Activated naive CD8-positive, alpha-beta T cell treated with anti-CD3 and anti-CD28 coated beads, Interleukin-2, amount 10 ng/mL, durations not matched to agents 7 days and 5 days (primary cell): Measurements from ENCODE around the gene SEPTIN5. TPM values are rescaled to one million over a fixed set of nuclear protein-coding genes. Genes with fewer than 3 reads are reported as not detected.

Source experiments
- ATAC-seq: fragments of 150-1000 bp; cut with Tn5 transposase; one replicate; pipeline ENCODE4 v1.10.0; 2021; ENCODE audit warnings: low read depth, moderate library complexity
- POLR2A ChIA-PET: fragments of 350-600 bp; sonication (Branson Sonifier 250); formaldehyde crosslinking; loops from one replicate; lab custom pipeline; 2021; ENCODE audit warnings: antibody characterized with exemption; lab: Charles Lee
- DNase-seq: peaks from one replicate; pipeline ENCODE4 v3.0.0; 2021
- H3K27ac Mint-ChIP-seq: one replicate; pipeline ENCODE4 v1.8.0; 2022; ENCODE audit warnings: mild to moderate bottlenecking, mixed read lengths
- H3K27me3 Mint-ChIP-seq: one replicate; pipeline ENCODE4 v1.8.0; 2022; ENCODE audit warnings: mild to moderate bottlenecking, moderate library complexity, mixed read lengths
- H3K36me3 Mint-ChIP-seq: one replicate; pipeline ENCODE4 v1.8.0; 2021; ENCODE audit warnings: mild to moderate bottlenecking, mixed read lengths
- H3K4me1 Mint-ChIP-seq: one replicate; pipeline ENCODE4 v1.8.0; 2021; ENCODE audit warnings: mixed read lengths
- H3K4me3 Mint-ChIP-seq: one replicate; pipeline ENCODE4 v1.8.0; 2022; ENCODE audit warnings: mild to moderate bottlenecking, moderate library complexity, mixed read lengths
- H3K9me3 Mint-ChIP-seq: one replicate; pipeline ENCODE4 v1.8.0; 2021; ENCODE audit warnings: mixed read lengths
- total RNA-seq, 2 experiments: library from RNA; stranded (reverse); gene quantifications; one replicate each; pipeline ENCODE4 v1.2.3, GENCODE V29; 2021

The SEPTIN5 gene
- total RNA-seq, 2 experiments from 2014 or later, result not detected

- Mint-ChIP-seq H3K4me1 (peaks cover 9% of the 10 kb centered on the region), H3K27me3 (peaks cover 67% of the 10 kb centered on the region), H3K27ac (no peak overlapping the region), H3K9me3 (no peaks in the 10 kb centered on the region), H3K36me3 (no peaks in the 10 kb centered on the region), H3K4me3 (no peak overlapping the region)
- DNase-seq, result no peak
- no peak for ATAC-seq
- POLR2A ChIA-PET, result interaction anchor here (0.8 kb wide), 1 partner anchor 141 kb away, joined by 4 read pairs; no protein-coding TSS in a partner anchor
Measured at GRCh38 chr22:19769393-19769715, 55.1 kb downstream of the SEPTIN5 start.

GRCh38 chr22:19770349-19771220 lies 56.3 kb downstream of the SEPTIN5 start:
- Mint-ChIP-seq H3K36me3 (no peaks in the 10 kb centered on the region), H3K27ac (no peak overlapping the region), H3K4me3 (no peak overlapping the region), H3K9me3 (no peaks in the 10 kb centered on the region), H3K4me1 (peaks cover 5% of the 10 kb centered on the region), H3K27me3 (peaks cover 55% of the 10 kb centered on the region)
- POLR2A ChIA-PET, result no interaction called here
- no peak for DNase-seq
- no peak for ATAC-seq

GRCh38 chr22:19772422-19772672 lies 58.0 kb downstream of the SEPTIN5 start:
- peaks cover 9% of the 10 kb centered on the region for H3K4me1 Mint-ChIP-seq
- POLR2A ChIA-PET, result no interaction called here
- H3K4me3 Mint-ChIP-seq, result no peak overlapping the region
- DNase-seq, result no peak
- H3K36me3 Mint-ChIP-seq, result no peaks in the 10 kb centered on the region
- H3K27me3 Mint-ChIP-seq, result peaks cover 48% of the 10 kb centered on the region
- no peak for ATAC-seq
- H3K9me3 Mint-ChIP-seq, result no peaks in the 10 kb centered on the region
- H3K27ac Mint-ChIP-seq, result no peak overlapping the region

Other genes with a start within 250 kb of the SEPTIN5 start
- 10 to 100 TPM; 58.2 to 68.7 TPM for gene UFD1, start 235.3 kb upstream of the SEPTIN5 start, total RNA-seq
- gene CDC45, start 234.6 kb upstream of the SEPTIN5 start, total RNA-seq, result 10 to 100 TPM; 54.2 to 56.1 TPM
- not detected for gene CLDN5, start 190.1 kb upstream of the SEPTIN5 start, total RNA-seq
- not detected for gene GP1BB, start 9.0 kb downstream of the SEPTIN5 start, total RNA-seq
- gene TBX1, start 46.3 kb downstream of the SEPTIN5 start, total RNA-seq, result under 1 TPM; 0.37 to 0.47 TPM
- 10 to 100 TPM; 11.9 to 12.7 TPM for gene GNB1L, start 140.4 kb downstream of the SEPTIN5 start, total RNA-seq
- 10 to 100 TPM; 18.4 to 18.9 TPM for gene RTL10, start 140.4 kb downstream of the SEPTIN5 start, total RNA-seq
- gene COMT, start 227.3 kb downstream of the SEPTIN5 start, total RNA-seq, result 10 to 100 TPM; 68.6 to 70.0 TPM
- gene TXNRD2, start 227.3 kb downstream of the SEPTIN5 start, total RNA-seq, result 10 to 100 TPM; 20.7 to 20.8 TPM